HEK293 (cell line): ENCODE measurements around the gene GTPBP3.

ENCODE experiments used
- GLI2 ChIP-seq: fragments of 450-650 bp; formaldehyde crosslinking; IDR thresholded peaks from 2 replicates; pipeline ENCODE4; 2017; ENCODE audit warnings: missing biosample characterization, missing genetic modification characterization, low read depth, borderline replicate concordance
- IKZF3 ChIP-seq: fragments of 450-650 bp; IDR thresholded peaks from 2 replicates; pipeline ENCODE4 v1.5.0; 2018; ENCODE audit warnings: missing biosample characterization, mild to moderate bottlenecking, missing genetic modification characterization, moderate library complexity
- MEIS1 ChIP-seq: sonication (generic); formaldehyde crosslinking; IDR thresholded peaks from 2 replicates; pipeline ENCODE4 v1.8.1; 2022; ENCODE audit warnings: missing genetic modification reagents, mild to moderate bottlenecking, borderline replicate concordance
- SALL2 ChIP-seq: fragments of 450-650 bp; formaldehyde crosslinking; IDR thresholded peaks from 2 replicates; pipeline ENCODE4 v1.5.0; 2017; ENCODE audit warnings: missing biosample characterization, mild to moderate bottlenecking, missing genetic modification characterization, borderline replicate concordance
- ZBTB49 ChIP-seq: fragments of 450-650 bp; formaldehyde crosslinking; IDR thresholded peaks from 2 replicates; pipeline ENCODE4 v1.5.1; 2016; ENCODE audit warnings: missing biosample characterization, missing genetic modification characterization, low read depth
- ZBTB8A ChIP-seq: fragments of 450-650 bp; formaldehyde crosslinking; IDR thresholded peaks from 2 replicates; pipeline ENCODE4 v1.5.1; 2016; ENCODE audit warnings: missing biosample characterization, missing genetic modification characterization
- ZNF112 ChIP-seq: fragments of 450-650 bp; formaldehyde crosslinking; IDR thresholded peaks from 2 replicates; pipeline ENCODE4 v1.5.0; 2017; ENCODE audit warnings: missing biosample characterization, missing genetic modification characterization
- ZNF146 ChIP-seq: fragments of 450-650 bp; formaldehyde crosslinking; IDR thresholded peaks from 2 replicates; pipeline ENCODE4 v1.5.1; 2016; ENCODE audit warnings: missing biosample characterization, missing genetic modification characterization
- ZNF175 ChIP-seq: fragments of 450-650 bp; formaldehyde crosslinking; IDR thresholded peaks from 2 replicates; pipeline ENCODE4 v1.5.1; 2016; ENCODE audit warnings: missing biosample characterization, missing genetic modification characterization
- ZNF2 ChIP-seq: fragments of 450-650 bp; formaldehyde crosslinking; IDR thresholded peaks from 2 replicates; pipeline ENCODE4 v1.5.1; 2016; ENCODE audit warnings: missing biosample characterization, missing genetic modification characterization
- ZNF280C ChIP-seq: fragments of 450-650 bp; formaldehyde crosslinking; IDR thresholded peaks from 2 replicates; pipeline ENCODE4 v1.5.1; 2016; ENCODE audit warnings: missing biosample characterization, missing genetic modification characterization
- ZNF362 ChIP-seq: fragments of 450-650 bp; formaldehyde crosslinking; IDR thresholded peaks from 2 replicates; pipeline ENCODE4 v1.5.1; 2016; ENCODE audit warnings: missing biosample characterization, missing genetic modification characterization
- ZNF521 ChIP-seq: fragments of 450-650 bp; formaldehyde crosslinking; IDR thresholded peaks from 2 replicates; pipeline ENCODE4 v1.5.1; 2017; ENCODE audit warnings: missing biosample characterization, mild to moderate bottlenecking, missing genetic modification characterization
- ZNF580 ChIP-seq: fragments of 450-650 bp; formaldehyde crosslinking; IDR thresholded peaks from 2 replicates; pipeline ENCODE4 v1.5.1; 2016; ENCODE audit warnings: missing biosample characterization, missing genetic modification characterization
- ZNF639 ChIP-seq: fragments of 450-650 bp; formaldehyde crosslinking; IDR thresholded peaks from 2 replicates; pipeline ENCODE4 v1.5.1; 2016; ENCODE audit warnings: missing biosample characterization, missing genetic modification characterization
- ZNF76 ChIP-seq: fragments of 450-650 bp; formaldehyde crosslinking; IDR thresholded peaks from 2 replicates; pipeline ENCODE4; 2016; ENCODE audit warnings: low read depth, missing biosample characterization, missing genetic modification characterization, borderline replicate concordance
- ZNF777 ChIP-seq: fragments of 450-650 bp; formaldehyde crosslinking; IDR thresholded peaks from 2 replicates; pipeline ENCODE4 v1.5.1; 2017; ENCODE audit warnings: missing biosample characterization, missing genetic modification characterization, borderline replicate concordance
- TF ChIP-seq, protein P1 (sequence below): fragments of 450-650 bp; formaldehyde crosslinking; IDR thresholded peaks from 2 replicates; pipeline ENCODE4 v1.5.1; 2017; ENCODE audit warnings: missing biosample characterization, missing genetic modification characterization
- TF ChIP-seq, protein P2 (sequence below): fragments of 450-650 bp; formaldehyde crosslinking; IDR thresholded peaks from 2 replicates; pipeline ENCODE4 v1.5.1; 2016; ENCODE audit warnings: missing biosample characterization, missing genetic modification characterization

GTPBP3 gene

DNA sequence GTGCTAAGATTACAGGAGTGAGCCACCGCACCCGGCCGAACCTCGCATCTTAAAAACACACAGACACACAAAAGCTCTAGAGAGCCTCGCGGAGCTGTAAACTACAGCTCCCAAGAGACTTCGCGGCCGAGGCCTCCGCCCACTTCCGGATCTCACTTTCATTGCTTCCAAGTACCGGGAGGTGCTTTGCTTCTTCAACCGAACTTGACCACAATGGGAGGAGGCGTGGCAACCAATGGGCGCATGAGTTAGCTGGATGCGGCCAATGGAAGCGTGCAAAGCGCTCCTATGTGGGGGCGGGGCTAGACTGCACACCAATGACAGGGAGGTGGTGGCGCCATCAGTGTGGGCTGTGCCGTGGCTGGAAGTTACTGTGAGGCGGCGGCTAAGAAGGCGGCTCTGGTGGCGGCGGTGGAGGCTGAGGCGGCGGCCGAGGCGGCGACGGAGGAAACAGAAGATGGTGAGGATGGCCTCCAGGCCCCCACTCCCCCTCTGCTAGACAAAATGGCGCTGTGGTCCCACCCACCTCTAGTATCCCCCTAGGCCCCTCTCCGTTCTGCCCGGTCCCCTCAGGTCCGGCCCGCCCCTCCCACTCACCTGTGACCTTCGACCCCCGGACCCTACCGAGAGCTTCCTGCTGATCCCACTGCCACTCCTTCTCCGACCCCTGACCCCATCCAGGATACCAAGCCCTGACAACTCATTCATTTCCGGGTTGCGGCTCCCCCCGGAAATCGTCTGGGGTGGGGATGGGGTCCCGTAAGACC, 28.0 kb upstream of the GTPBP3 start, which contains the start of gene DDA1 (continued):
- TF ChIP-seq ZBTB49, result no peak
- TF ChIP-seq, protein P1, sequence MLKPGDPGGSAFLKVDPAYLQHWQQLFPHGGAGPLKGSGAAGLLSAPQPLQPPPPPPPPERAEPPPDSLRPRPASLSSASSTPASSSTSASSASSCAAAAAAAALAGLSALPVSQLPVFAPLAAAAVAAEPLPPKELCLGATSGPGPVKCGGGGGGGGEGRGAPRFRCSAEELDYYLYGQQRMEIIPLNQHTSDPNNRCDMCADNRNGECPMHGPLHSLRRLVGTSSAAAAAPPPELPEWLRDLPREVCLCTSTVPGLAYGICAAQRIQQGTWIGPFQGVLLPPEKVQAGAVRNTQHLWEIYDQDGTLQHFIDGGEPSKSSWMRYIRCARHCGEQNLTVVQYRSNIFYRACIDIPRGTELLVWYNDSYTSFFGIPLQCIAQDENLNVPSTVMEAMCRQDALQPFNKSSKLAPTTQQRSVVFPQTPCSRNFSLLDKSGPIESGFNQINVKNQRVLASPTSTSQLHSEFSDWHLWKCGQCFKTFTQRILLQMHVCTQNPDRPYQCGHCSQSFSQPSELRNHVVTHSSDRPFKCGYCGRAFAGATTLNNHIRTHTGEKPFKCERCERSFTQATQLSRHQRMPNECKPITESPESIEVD (tag by site-specific recombination), result no peak
- peak; percentile 87 for TF ChIP-seq ZNF76 (tag by site-specific recombination)
- peak; percentile 30; the same call in 1 of the 2 replicates for TF ChIP-seq ZNF580 (tag by site-specific recombination)
- TF ChIP-seq MEIS1 (CRISPR knock-in tag), result no peak
- TF ChIP-seq GLI2 (tag by site-specific recombination), result no peak
- no peak for TF ChIP-seq SALL2 (tag by site-specific recombination)
- TF ChIP-seq ZNF2 (tag by site-specific recombination), result no peak
- TF ChIP-seq ZNF639, result 0 out of 2 replicates have a peak, but pooled peaks have one; percentile 42
- no peak for TF ChIP-seq ZNF362 (tag by site-specific recombination)
- TF ChIP-seq ZNF521 (tag by site-specific recombination), result no peak
- no peak for TF ChIP-seq ZNF146 (tag by site-specific recombination)
- TF ChIP-seq IKZF3 (tag by site-specific recombination), result 0 out of 2 replicates have a peak, but pooled peaks have one; percentile 20
- TF ChIP-seq ZBTB8A (tag by site-specific recombination), result no peak
- no peak for TF ChIP-seq ZNF280C (tag by site-specific recombination)
- TF ChIP-seq, protein P2, sequence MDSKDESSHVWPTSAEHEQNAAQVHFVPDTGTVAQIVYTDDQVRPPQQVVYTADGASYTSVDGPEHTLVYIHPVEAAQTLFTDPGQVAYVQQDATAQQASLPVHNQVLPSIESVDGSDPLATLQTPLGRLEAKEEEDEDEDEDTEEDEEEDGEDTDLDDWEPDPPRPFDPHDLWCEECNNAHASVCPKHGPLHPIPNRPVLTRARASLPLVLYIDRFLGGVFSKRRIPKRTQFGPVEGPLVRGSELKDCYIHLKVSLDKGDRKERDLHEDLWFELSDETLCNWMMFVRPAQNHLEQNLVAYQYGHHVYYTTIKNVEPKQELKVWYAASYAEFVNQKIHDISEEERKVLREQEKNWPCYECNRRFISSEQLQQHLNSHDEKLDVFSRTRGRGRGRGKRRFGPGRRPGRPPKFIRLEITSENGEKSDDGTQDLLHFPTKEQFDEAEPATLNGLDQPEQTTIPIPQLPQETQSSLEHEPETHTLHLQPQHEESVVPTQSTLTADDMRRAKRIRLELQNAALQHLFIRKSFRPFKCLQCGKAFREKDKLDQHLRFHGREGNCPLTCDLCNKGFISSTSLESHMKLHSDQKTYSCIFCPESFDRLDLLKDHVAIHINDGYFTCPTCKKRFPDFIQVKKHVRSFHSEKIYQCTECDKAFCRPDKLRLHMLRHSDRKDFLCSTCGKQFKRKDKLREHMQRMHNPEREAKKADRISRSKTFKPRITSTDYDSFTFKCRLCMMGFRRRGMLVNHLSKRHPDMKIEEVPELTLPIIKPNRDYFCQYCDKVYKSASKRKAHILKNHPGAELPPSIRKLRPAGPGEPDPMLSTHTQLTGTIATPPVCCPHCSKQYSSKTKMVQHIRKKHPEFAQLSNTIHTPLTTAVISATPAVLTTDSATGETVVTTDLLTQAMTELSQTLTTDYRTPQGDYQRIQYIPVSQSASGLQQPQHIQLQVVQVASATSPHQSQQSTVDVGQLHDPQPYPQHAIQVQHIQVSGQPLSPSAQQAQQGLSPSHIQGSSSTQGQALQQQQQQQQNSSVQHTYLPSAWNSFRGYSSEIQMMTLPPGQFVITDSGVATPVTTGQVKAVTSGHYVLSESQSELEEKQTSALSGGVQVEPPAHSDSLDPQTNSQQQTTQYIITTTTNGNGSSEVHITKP (tag by site-specific recombination), result peak; percentile 27; the same call in 1 of the 2 replicates
- no peak for TF ChIP-seq ZNF777 (tag by site-specific recombination)
- TF ChIP-seq ZNF112 (tag by site-specific recombination), result no peak
- TF ChIP-seq ZNF175, result no peak
- TF ChIP-seq, all 188 proteins: peak for 48
